ENCODE data around the gene IQCH. TPM values are rescaled to one million over a fixed set of nuclear protein-coding genes. Genes with fewer than 3 reads are reported as not detected.

Gene IQCH
- total RNA-seq, 1 donor from 2014 or later, result 2.0 TPM

GRCh38 chr15:67227431-67227830, 27.2 kb upstream of the IQCH start:
- Mint-ChIP-seq H3K4me3 (no peak overlapping the region), H3K4me1 (ENCODE audit: unreplicated experiment) (no peaks in the 10 kb centered on the region), H3K36me3 (peaks cover 38% of the 10 kb centered on the region), H3K27me3 (no peaks in the 10 kb centered on the region), H3K27ac (no peak overlapping the region), H3K9me3 (no peaks in the 10 kb centered on the region)
- TF ChIP-seq CTCF (conservative IDR thresholded peaks at IDR 0.05), result no peak
- DNase-seq (ENCODE audit: extremely low spot score, unreplicated experiment), result no peak

GRCh38 chr15:67227846-67228245, 26.7 kb upstream of the IQCH start:
- H3K27me3 Mint-ChIP-seq, result no peaks in the 10 kb centered on the region
- no peaks in the 10 kb centered on the region for H3K9me3 Mint-ChIP-seq
- no peak overlapping the region for H3K27ac Mint-ChIP-seq
- no peaks in the 10 kb centered on the region for H3K4me1 Mint-ChIP-seq (ENCODE audit: unreplicated experiment)
- H3K4me3 Mint-ChIP-seq, result no peak overlapping the region
- H3K36me3 Mint-ChIP-seq, result peaks cover 41% of the 10 kb centered on the region
- DNase-seq (ENCODE audit: extremely low spot score, unreplicated experiment), result no peak
- no peak for TF ChIP-seq CTCF (conservative IDR thresholded peaks at IDR 0.05)

- Mint-ChIP-seq H3K4me3 (no peak overlapping the region), H3K4me1 (ENCODE audit: unreplicated experiment) (no peaks in the 10 kb centered on the region), H3K36me3 (peaks cover 45% of the 10 kb centered on the region), H3K27me3 (no peaks in the 10 kb centered on the region), H3K27ac (no peak overlapping the region), H3K9me3 (no peaks in the 10 kb centered on the region)
- no peak for TF ChIP-seq CTCF (conservative IDR thresholded peaks at IDR 0.05)
- no peak for DNase-seq (ENCODE audit: extremely low spot score, unreplicated experiment)
These were observed 26.3 kb upstream of the IQCH start for GRCh38 chr15:67228286-67228685.

- no peak overlapping the region for H3K27ac Mint-ChIP-seq
- no peak overlapping the region for H3K4me3 Mint-ChIP-seq
- peaks cover 54% of the 10 kb centered on the region for H3K36me3 Mint-ChIP-seq
- no peak for TF ChIP-seq CTCF (conservative IDR thresholded peaks at IDR 0.05)
- H3K27me3 Mint-ChIP-seq, result no peaks in the 10 kb centered on the region
- DNase-seq (ENCODE audit: extremely low spot score, unreplicated experiment), result no peak
- no peaks in the 10 kb centered on the region for H3K9me3 Mint-ChIP-seq
- H3K4me1 Mint-ChIP-seq (ENCODE audit: unreplicated experiment), result no peaks in the 10 kb centered on the region
These were observed 24.1 kb upstream of the IQCH start for GRCh38 chr15:67230504-67230903.

- no peak for DNase-seq (ENCODE audit: extremely low spot score, unreplicated experiment)
- TF ChIP-seq CTCF (conservative IDR thresholded peaks at IDR 0.05), result no peak
- Mint-ChIP-seq H3K4me1 (ENCODE audit: unreplicated experiment) (peaks cover 3% of the 10 kb centered on the region), H3K36me3 (peaks cover 60% of the 10 kb centered on the region), H3K27me3 (no peaks in the 10 kb centered on the region), H3K4me3 (no peak overlapping the region), H3K27ac (no peak overlapping the region), H3K9me3 (no peaks in the 10 kb centered on the region)
These were observed 22.0 kb upstream of the IQCH start for GRCh38 chr15:67232591-67232990.
